ENCODE results near the gene CNTN1. TPM values are rescaled to one million over a fixed set of nuclear protein-coding genes. Genes with fewer than 3 reads are reported as not detected.

Gene CNTN1
- total RNA-seq, 3 donors from 2014 or later (not counting 1 experiment from before 2014, with no cell fraction given) = not detected

- no peak overlapping the region for H3K27ac Mint-ChIP-seq
- H3K4me3 ChIP-seq (ENCODE audit: low read length) = no peak overlapping the region
- H3K27me3 ChIP-seq (ENCODE audit: control insufficient read depth, insufficient read depth, low read length) = no peaks in the 10 kb centered on the region
- no peaks in the 10 kb centered on the region for H3K36me3 ChIP-seq (ENCODE audit: control insufficient read depth, insufficient read depth, low read length)
- no peaks in the 10 kb centered on the region for H3K4me1 ChIP-seq (ENCODE audit: control insufficient read depth, insufficient read depth, low read length)
- no peaks in the 10 kb centered on the region for H3K9me3 ChIP-seq (ENCODE audit: control insufficient read depth, insufficient read depth, low read length)
- ATAC-seq = no peak
- no peak for TF ChIP-seq CTCF (IDR thresholded peaks at IDR 0.05)
- no peaks in the 10 kb centered on the region for H3K27me3 Mint-ChIP-seq (ENCODE audit: low read depth in 2 of 2)
- H3K4me1 Mint-ChIP-seq = no peaks in the 10 kb centered on the region
- peaks cover 8 to 11% of the 10 kb centered on the region in 2 donors for H3K9me3 Mint-ChIP-seq
- no peak for DNase-seq
- 92% methylated on average over 1 of the region's 1 CpG for WGBS (ENCODE audit: insufficient coverage)
- no peak overlapping the region for H3K4me3 Mint-ChIP-seq
- H3K36me3 Mint-ChIP-seq = no peaks in the 10 kb centered on the region
- no peak overlapping the region for H3K27ac ChIP-seq (ENCODE audit: low read length)
- intact Hi-C loops (cut with micrococcal nuclease) = no loop called here
These were observed 300.4 kb downstream of the CNTN1 start for GRCh38 chr12:40992674-40993073.

- Histone ChIP-seq H3K27me3 (ENCODE audit: control insufficient read depth, insufficient read depth, low read length) (no peaks in the 10 kb centered on the region), H3K27ac (ENCODE audit: low read length) (no peak overlapping the region), H3K36me3 (ENCODE audit: control insufficient read depth, insufficient read depth, low read length) (no peaks in the 10 kb centered on the region), H3K9me3 (ENCODE audit: control insufficient read depth, insufficient read depth, low read length) (no peaks in the 10 kb centered on the region), H3K4me1 (ENCODE audit: control insufficient read depth, insufficient read depth, low read length) (no peaks in the 10 kb centered on the region), H3K4me3 (ENCODE audit: low read length) (no peak overlapping the region)
- peaks cover 8 to 11% of the 10 kb centered on the region in 2 donors for H3K9me3 Mint-ChIP-seq
- H3K27ac Mint-ChIP-seq = no peak overlapping the region
- H3K27me3 Mint-ChIP-seq (ENCODE audit: low read depth in 2 of 2) = no peaks in the 10 kb centered on the region
- no peak for TF ChIP-seq CTCF (IDR thresholded peaks at IDR 0.05)
- no peak overlapping the region for H3K4me3 Mint-ChIP-seq
- H3K36me3 Mint-ChIP-seq = no peaks in the 10 kb centered on the region
- H3K4me1 Mint-ChIP-seq = no peaks in the 10 kb centered on the region
- DNase-seq (no peak), ATAC-seq (no peak)
- intact Hi-C loops (cut with micrococcal nuclease) = no loop called here
- no CpG with 5 or more reads among the region's 3 CpGs for WGBS (ENCODE audit: insufficient coverage)
These were observed 300.9 kb downstream of the CNTN1 start for GRCh38 chr12:40993158-40993557.

- H3K4me1 Mint-ChIP-seq = no peaks in the 10 kb centered on the region
- Histone ChIP-seq H3K9me3 (ENCODE audit: control insufficient read depth, insufficient read depth, low read length) (no peaks in the 10 kb centered on the region), H3K27ac (ENCODE audit: low read length) (no peak overlapping the region), H3K36me3 (ENCODE audit: control insufficient read depth, insufficient read depth, low read length) (no peaks in the 10 kb centered on the region), H3K4me1 (ENCODE audit: control insufficient read depth, insufficient read depth, low read length) (no peaks in the 10 kb centered on the region), H3K4me3 (ENCODE audit: low read length) (no peak overlapping the region), H3K27me3 (ENCODE audit: control insufficient read depth, insufficient read depth, low read length) (no peaks in the 10 kb centered on the region)
- ATAC-seq (no peak), DNase-seq (no peak)
- H3K9me3 Mint-ChIP-seq = peaks cover 0 to 3% of the 10 kb centered on the region in 2 donors
- H3K4me3 Mint-ChIP-seq = no peak overlapping the region
- H3K36me3 Mint-ChIP-seq = no peaks in the 10 kb centered on the region
- H3K27me3 Mint-ChIP-seq (ENCODE audit: low read depth in 2 of 2) = no peaks in the 10 kb centered on the region
- 69% methylated on average over 4 of the region's 4 CpGs for WGBS (ENCODE audit: insufficient coverage)
- intact Hi-C loops (cut with micrococcal nuclease) = no loop called here
- TF ChIP-seq CTCF (IDR thresholded peaks at IDR 0.05) = no peak
- no peak overlapping the region for H3K27ac Mint-ChIP-seq
These were observed 303.9 kb downstream of the CNTN1 start for GRCh38 chr12:40996091-40996490.

- Histone ChIP-seq H3K27ac (ENCODE audit: low read length) (no peak overlapping the region), H3K4me1 (ENCODE audit: control insufficient read depth, insufficient read depth, low read length) (no peaks in the 10 kb centered on the region), H3K27me3 (ENCODE audit: control insufficient read depth, insufficient read depth, low read length) (no peaks in the 10 kb centered on the region), H3K9me3 (ENCODE audit: control insufficient read depth, insufficient read depth, low read length) (no peaks in the 10 kb centered on the region), H3K36me3 (ENCODE audit: control insufficient read depth, insufficient read depth, low read length) (no peaks in the 10 kb centered on the region), H3K4me3 (ENCODE audit: low read length) (no peak overlapping the region)
- intact Hi-C loops (cut with micrococcal nuclease) = no loop called here
- Mint-ChIP-seq H3K27me3 (ENCODE audit: low read depth in 2 of 2) (no peaks in the 10 kb centered on the region), H3K4me3 (no peak overlapping the region), H3K36me3 (peaks cover 10% of the 10 kb centered on the region), H3K4me1 (no peaks in the 10 kb centered on the region), H3K27ac (no peak overlapping the region), H3K9me3 (peaks cover 0 to 17% of the 10 kb centered on the region in 2 donors)
- no CpG with 5 or more reads among the region's 1 CpG for WGBS (ENCODE audit: insufficient coverage)
- no peak for TF ChIP-seq CTCF (IDR thresholded peaks at IDR 0.05)
- no peak for DNase-seq
- ATAC-seq = no peak
These were observed 307.0 kb downstream of the CNTN1 start for GRCh38 chr12:40999210-40999609.
